SU-DHL-6 (cell line): ENCODE data around the gene F11R.

Experiments
- H2AFZ ChIP-seq: fragments of 200-600 bp; sonication (generic); 2 replicates; pipeline ENCODE4 v1.6.1; 2014; ENCODE audit warnings: low read depth, mild to moderate bottlenecking, moderate library complexity, mixed read lengths, antibody characterized with exemption, low read length; ENCODE audit not compliant: severe bottlenecking
- H3F3A ChIP-seq: fragments of 200-600 bp; shearing (Covaris generic); 2 replicates; pipeline ENCODE4 v1.6.0; 2016; ENCODE audit warnings: antibody characterized with exemption, mild to moderate bottlenecking; ENCODE audit not compliant: insufficient read depth
- H3K27ac ChIP-seq: fragments of 200-600 bp; sonication (generic); 2 replicates; pipeline ENCODE4 v1.5.1; 2016; ENCODE audit warnings: low read depth, mild to moderate bottlenecking, low read length, moderate library complexity, mixed read lengths
- H3K27me3 ChIP-seq: fragments of 200-600 bp; sonication (generic), shearing (Covaris generic); 2 replicates; pipeline ENCODE4 v1.6.0; 2014; ENCODE audit warnings: mild to moderate bottlenecking, low read length
- H3K36me3 ChIP-seq: fragments of 200-600 bp; sonication (generic); 2 replicates; pipeline ENCODE4 v1.6.1; 2014; ENCODE audit warnings: mild to moderate bottlenecking, low read length, mixed read lengths
- H3K4me2 ChIP-seq: fragments of 300-600, 200-600 bp; shearing (Covaris generic), sonication (generic); 2 replicates; pipeline ENCODE4 v1.6.0; 2014; ENCODE audit warnings: low read length, low read depth, mild to moderate bottlenecking; ENCODE audit not compliant: poor library complexity, severe bottlenecking
- H3K4me3 ChIP-seq: fragments of 200-600 bp; sonication (generic); 2 replicates; pipeline ENCODE4 v1.5.1; 2014; ENCODE audit warnings: antibody characterized with exemption, low read length, mild to moderate bottlenecking, mixed read lengths; ENCODE audit not compliant: insufficient read depth, poor library complexity, severe bottlenecking
- H3K79me2 ChIP-seq: fragments of 200-600 bp; sonication (generic); 2 replicates; pipeline ENCODE4 v1.6.1; 2014; ENCODE audit warnings: mild to moderate bottlenecking, low read length, moderate library complexity; ENCODE audit not compliant: insufficient read depth
- H3K9ac ChIP-seq: fragments of 200-600 bp; sonication (generic); 2 replicates; pipeline ENCODE4 v1.7.0; 2014; ENCODE audit warnings: mild to moderate bottlenecking, low read length
- H3K9me2 ChIP-seq: fragments of 200-600 bp; sonication (generic); replicated peaks from 2 replicates; pipeline ENCODE4 v1.6.1; 2014; ENCODE audit warnings: low read length; ENCODE audit not compliant: insufficient read depth
- H3K9me3 ChIP-seq: fragments of 200-600 bp; sonication (generic); 2 replicates; pipeline ENCODE4 v1.6.1; 2014; ENCODE audit warnings: low read length, mixed read lengths; ENCODE audit not compliant: insufficient read depth
- H4K20me1 ChIP-seq: fragments of 200-600 bp; sonication (generic); 2 replicates; pipeline ENCODE4 v1.6.1; 2014; ENCODE audit warnings: low read depth, mild to moderate bottlenecking, antibody characterized with exemption, low read length, moderate library complexity, mixed read lengths
- CTCF ChIP-seq: fragments of 200-600 bp; sonication (generic); IDR thresholded peaks from one replicate; pipeline ENCODE4 v1.5.1; 2017; ENCODE audit warnings: antibody characterized with exemption, mild to moderate bottlenecking, low read length, moderate library complexity; ENCODE audit not compliant: insufficient read depth, poor library complexity, severe bottlenecking
- EZH2phosphoT487 ChIP-seq: fragments of 200-600 bp; sonication (generic), shearing (Covaris generic); conservative IDR thresholded peaks from 2 replicates; pipeline ENCODE4 v1.6.1; 2018; ENCODE audit warnings: mild to moderate bottlenecking, antibody characterized with exemption, low read length, moderate library complexity, mixed read lengths

F11R gene

GRCh38 chr1:161020509-161021164 lies at the start of gene F11R:
F11R (minus strand) TSS chr1:161021152; CDS start chr1:161021073, 79 bp downstream.
- H3K9me2 ChIP-seq = no peaks in the 10 kb centered on the region
- H3K27me3 ChIP-seq = 0 out of 2 replicates have a peak, but pooled peaks cover 3% of the 10 kb centered on the region
- H3K27ac ChIP-seq = no peak within 1 kb of the TSS
- peak within 1 kb of the TSS; percentile 95 for H2AFZ ChIP-seq
- peaks cover 21% of the 10 kb centered on the region for H3F3A ChIP-seq
- H4K20me1 ChIP-seq = no peaks in the 10 kb centered on the region
- no peaks in the 10 kb centered on the region for H3K79me2 ChIP-seq
- TF ChIP-seq CTCF (no peak), EZH2phosphoT487 (no peak)
- H3K4me3 ChIP-seq = peak within 1 kb of the TSS; percentile 77
- H3K9me3 ChIP-seq = no peaks in the 10 kb centered on the region
- H3K9ac ChIP-seq = peak within 1 kb of the TSS; percentile 59
- H3K36me3 ChIP-seq = no peaks in the 10 kb centered on the region
- peak within 1 kb of the TSS; percentile 68 for H3K4me2 ChIP-seq

DNA sequence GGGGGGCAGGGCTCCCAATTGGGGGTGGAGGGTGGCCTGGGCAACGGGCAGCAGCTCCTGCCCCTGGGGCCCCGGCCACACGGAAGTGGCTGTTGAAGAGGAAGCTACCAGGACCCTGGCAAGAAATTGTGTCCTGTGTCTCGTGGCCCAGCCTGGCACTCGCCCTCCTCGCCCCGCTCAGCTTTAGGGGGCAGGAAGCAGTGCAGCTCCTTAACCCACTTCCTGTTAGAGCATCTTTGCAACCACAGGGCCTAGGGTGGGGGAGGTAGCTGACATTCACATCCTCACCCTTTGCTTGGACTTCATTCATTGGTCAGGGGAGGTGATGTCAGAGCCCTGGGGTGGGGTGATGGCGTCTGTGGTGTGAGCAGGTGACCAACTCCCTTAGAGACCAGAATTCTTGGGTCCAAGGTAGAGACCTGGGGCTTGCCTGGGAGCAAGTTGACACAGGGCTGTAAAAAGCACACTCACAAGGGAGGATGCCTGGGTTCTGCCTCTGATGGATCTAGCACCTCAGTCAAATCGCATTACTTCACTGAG lies 48.8 kb upstream of the F11R start, which contains the start of gene ARHGAP30:
ARHGAP30 (minus strand) TSS at position 161 of the 540 bp plus-strand sequence. CDS start 267 bp downstream, outside the sequence.
- peaks cover 40% of the 10 kb centered on the region for H3K79me2 ChIP-seq
- no peaks in the 10 kb centered on the region for H3K27me3 ChIP-seq
- TF ChIP-seq CTCF (no peak), EZH2phosphoT487 (no peak)
- no peaks in the 10 kb centered on the region for H3K36me3 ChIP-seq
- H2AFZ ChIP-seq = peak within 1 kb of the TSS; percentile 55
- H4K20me1 ChIP-seq = no peaks in the 10 kb centered on the region
- H3K4me3 ChIP-seq = peak within 1 kb of the TSS; percentile 79
- H3K27ac ChIP-seq = peak within 1 kb of the TSS; percentile 83
- H3K4me2 ChIP-seq = peak within 1 kb of the TSS; percentile 77
- no peaks in the 10 kb centered on the region for H3K9me2 ChIP-seq
- H3F3A ChIP-seq = peaks cover 14% of the 10 kb centered on the region; the same call in 1 of the 2 replicates
- no peaks in the 10 kb centered on the region for H3K9me3 ChIP-seq
- peak within 1 kb of the TSS; percentile 93 for H3K9ac ChIP-seq

DNA sequence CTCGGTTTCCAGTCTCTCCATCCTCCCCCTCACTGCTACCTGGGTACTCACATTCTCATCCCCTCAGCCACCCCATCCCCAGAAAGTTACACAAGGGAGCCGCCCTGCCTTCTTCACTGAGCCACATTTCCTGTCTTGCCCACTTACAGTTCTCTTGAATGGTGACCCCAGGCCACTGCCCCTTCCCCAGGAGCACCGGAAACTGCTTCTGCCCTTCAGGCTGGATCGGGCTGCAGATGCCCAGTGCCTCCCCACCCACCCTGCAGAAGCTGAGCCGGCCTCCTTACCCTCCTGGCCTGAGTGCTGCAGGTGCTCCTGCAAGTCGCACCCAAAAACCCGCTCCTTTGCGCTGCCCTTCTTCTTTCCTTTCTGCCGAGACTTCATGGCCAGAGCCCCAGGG lies 48.3 kb upstream of the F11R start:
- peak overlapping the region; percentile 83 for H3K27ac ChIP-seq
- no peaks in the 10 kb centered on the region for H4K20me1 ChIP-seq
- H3K9me3 ChIP-seq = no peaks in the 10 kb centered on the region
- no peaks in the 10 kb centered on the region for H3K9me2 ChIP-seq
- peak overlapping the region; percentile 77 for H3K4me2 ChIP-seq
- peak overlapping the region; percentile 79 for H3K4me3 ChIP-seq
- H2AFZ ChIP-seq = peak overlapping the region; percentile 53
- H3K27me3 ChIP-seq = no peaks in the 10 kb centered on the region
- H3K9ac ChIP-seq = peak overlapping the region; percentile 93
- peaks cover 45% of the 10 kb centered on the region for H3K79me2 ChIP-seq
- no peaks in the 10 kb centered on the region for H3K36me3 ChIP-seq
- TF ChIP-seq CTCF (no peak), EZH2phosphoT487 (no peak)
- peaks cover 14% of the 10 kb centered on the region; the same call in 1 of the 2 replicates for H3F3A ChIP-seq
